Measurements from ENCODE around the gene LMX1B.
A peak's percentile ranks its signal among the peaks of the same experiment; 100 is the strongest.

Gene LMX1B

DNA sequence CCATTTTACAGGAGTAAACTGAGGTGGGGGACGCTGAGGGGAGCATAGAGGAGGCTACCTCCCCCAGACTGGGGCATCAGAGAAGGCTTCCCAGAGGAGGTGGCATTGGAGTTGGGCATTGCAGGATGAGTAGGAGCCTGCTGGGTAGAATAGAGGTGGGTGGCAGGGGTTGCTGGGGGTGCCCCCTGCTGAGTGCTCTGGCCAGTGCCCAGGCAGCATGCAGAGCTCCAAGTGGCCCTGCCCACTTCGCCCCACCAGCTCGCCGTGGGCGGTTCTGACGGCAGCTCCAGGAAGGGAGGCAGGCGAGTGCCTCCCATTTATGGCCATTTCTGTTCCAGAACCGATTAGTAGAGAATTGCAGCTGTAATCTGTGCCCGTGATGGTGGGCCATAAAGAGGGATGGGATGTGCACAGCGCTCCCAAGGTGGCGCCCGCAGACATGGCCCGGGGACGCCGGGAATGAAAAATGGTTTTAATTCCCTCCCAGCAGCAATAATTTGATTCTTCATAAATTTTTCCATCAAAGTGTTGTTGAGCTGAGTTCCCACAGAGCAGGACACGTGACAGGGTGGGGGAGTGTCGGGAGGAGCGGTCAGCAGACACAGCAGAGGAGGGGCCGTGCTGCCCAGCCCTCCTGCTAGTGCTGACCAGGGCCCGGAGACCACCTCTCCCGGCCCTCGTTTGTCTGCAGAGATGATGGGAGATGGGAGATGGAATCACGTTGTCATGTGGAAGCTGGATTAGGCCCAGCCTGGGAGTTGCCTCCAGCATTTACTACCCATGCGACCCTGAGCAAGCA is 75.5 kb downstream of the LMX1B start:
- Histone ChIP-seq H3K56ac (ENCODE audit: low read length) (no peak overlapping the region), H3K4me2 (ENCODE audit: low read length) (no peak overlapping the region), H2BK5ac (ENCODE audit: low read length) (no peak overlapping the region), H3K36me3 (ENCODE audit: control insufficient read depth, insufficient read depth, low read length) (no peaks in the 10 kb centered on the region), H2AK5ac (ENCODE audit: low read length) (no peak overlapping the region), H4K8ac (ENCODE audit: low read depth, low read length) (no peak overlapping the region), H3K18ac (ENCODE audit: low read length) (no peak overlapping the region), H4K5ac (ENCODE audit: low read length) (no peak overlapping the region), H3K27me3 (ENCODE audit: insufficient read depth, low read length, poor library complexity) (peaks cover 15% of the 10 kb centered on the region), H3K4me1 (ENCODE audit: control insufficient read depth, low read depth, low read length) (no peaks in the 10 kb centered on the region), H3K4ac (ENCODE audit: low read depth, low read length) (no peak overlapping the region), H2BK15ac (replicated peaks; ENCODE audit: low read depth) (no peak overlapping the region), H3K79me2 (ENCODE audit: control insufficient read depth, insufficient read depth, low read length) (no peaks in the 10 kb centered on the region), H3K79me1 (ENCODE audit: low read length) (no peaks in the 10 kb centered on the region), H2BK120ac (ENCODE audit: low read depth, low read length) (no peak overlapping the region), H3K9ac (ENCODE audit: low read length) (no peak overlapping the region), H3K27ac (ENCODE audit: low read depth, low read length) (no peak overlapping the region), H3K23ac (ENCODE audit: low read length) (no peak overlapping the region), H3K4me3 (ENCODE audit: low read length) (no peak overlapping the region)
- no peak for DNase-seq
- no CpG with 5 or more reads among the region's 24 CpGs for WGBS (ENCODE audit: extremely low coverage, insufficient coverage, low lambda C conversion rate)

DNA sequence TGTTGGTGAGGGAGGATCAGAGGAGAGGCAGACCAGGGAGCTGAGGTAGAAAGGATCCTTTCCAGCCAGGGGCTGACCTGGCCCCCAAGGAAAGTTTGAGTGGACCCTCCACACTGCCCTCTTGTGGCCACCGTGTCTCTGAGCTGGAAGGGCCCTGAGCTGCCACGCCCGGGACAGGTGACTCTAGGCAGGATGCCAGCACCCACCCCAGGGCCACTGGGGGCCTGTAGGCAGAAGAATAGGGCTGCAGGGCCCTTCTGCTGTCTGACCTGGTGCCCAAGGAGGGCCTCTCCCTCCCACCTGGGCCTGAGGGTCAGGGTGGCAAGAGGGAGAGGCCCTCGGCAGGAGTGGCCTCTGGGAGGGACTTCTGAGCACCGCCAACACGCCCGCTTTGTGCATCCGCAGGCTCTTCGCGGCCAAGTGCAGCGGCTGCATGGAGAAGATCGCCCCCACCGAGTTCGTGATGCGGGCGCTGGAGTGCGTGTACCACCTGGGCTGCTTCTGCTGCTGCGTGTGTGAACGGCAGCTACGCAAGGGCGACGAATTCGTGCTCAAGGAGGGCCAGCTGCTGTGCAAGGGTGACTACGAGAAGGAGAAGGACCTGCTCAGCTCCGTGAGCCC is 76.8 kb downstream of the LMX1B start:
- Histone ChIP-seq H3K9ac (ENCODE audit: low read length) (no peak overlapping the region), H2AK5ac (ENCODE audit: low read length) (no peak overlapping the region), H3K79me1 (ENCODE audit: low read length) (no peaks in the 10 kb centered on the region), H3K4me1 (ENCODE audit: control insufficient read depth, low read depth, low read length) (no peaks in the 10 kb centered on the region), H3K18ac (ENCODE audit: low read length) (no peak overlapping the region), H3K23ac (ENCODE audit: low read length) (no peak overlapping the region), H3K4me3 (ENCODE audit: low read length) (no peak overlapping the region), H3K56ac (ENCODE audit: low read length) (no peak overlapping the region), H2BK120ac (ENCODE audit: low read depth, low read length) (no peak overlapping the region), H2BK5ac (ENCODE audit: low read length) (no peak overlapping the region), H3K27ac (ENCODE audit: low read depth, low read length) (no peak overlapping the region), H3K4ac (ENCODE audit: low read depth, low read length) (no peak overlapping the region), H3K36me3 (ENCODE audit: control insufficient read depth, insufficient read depth, low read length) (no peaks in the 10 kb centered on the region), H3K27me3 (ENCODE audit: insufficient read depth, low read length, poor library complexity) (peaks cover 3% of the 10 kb centered on the region), H4K5ac (ENCODE audit: low read length) (no peak overlapping the region), H3K4me2 (ENCODE audit: low read length) (no peak overlapping the region), H3K79me2 (ENCODE audit: control insufficient read depth, insufficient read depth, low read length) (no peaks in the 10 kb centered on the region), H4K8ac (ENCODE audit: low read depth, low read length) (no peak overlapping the region), H2BK15ac (replicated peaks; ENCODE audit: low read depth) (no peak overlapping the region)
- no CpG with 5 or more reads among the region's 25 CpGs for WGBS (ENCODE audit: extremely low coverage, insufficient coverage, low lambda C conversion rate)
- peak; percentile 66 for DNase-seq

DNA sequence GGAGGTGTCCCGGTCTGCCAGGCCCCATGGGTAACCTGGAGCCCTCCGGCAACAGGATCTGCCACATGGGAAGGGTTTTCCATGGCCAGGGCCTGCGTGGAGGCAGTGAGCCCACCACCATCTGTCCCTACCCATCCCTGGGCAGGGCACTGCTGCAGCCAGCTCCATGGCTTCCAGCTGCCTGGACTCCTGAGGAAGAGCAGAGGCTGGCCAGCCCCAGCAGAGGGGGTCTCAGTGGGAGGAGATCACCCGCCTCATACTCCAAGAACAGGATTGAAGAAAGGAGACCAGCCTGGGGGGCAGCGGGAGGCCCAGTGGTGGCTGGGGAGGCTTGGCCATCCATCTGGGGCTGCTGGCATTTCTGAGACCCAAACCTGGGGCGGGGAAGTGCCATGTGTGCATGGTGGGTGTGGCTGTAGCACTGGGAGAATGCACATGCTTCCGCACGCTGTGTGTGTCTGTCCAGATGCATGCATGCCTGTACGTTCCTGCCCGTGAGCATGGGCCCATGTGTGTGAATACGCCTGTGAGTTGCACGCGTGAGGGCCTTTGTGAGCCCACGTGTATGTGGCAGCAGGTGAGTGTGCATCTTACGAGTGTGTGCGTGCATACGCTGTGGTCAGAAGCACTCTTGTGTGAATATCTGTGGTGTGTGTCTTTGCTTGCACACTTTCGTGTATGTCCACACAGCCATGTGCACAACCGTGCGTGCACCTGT is 78.5 kb downstream of the LMX1B start:
- Histone ChIP-seq H3K9ac (ENCODE audit: low read length) (no peak overlapping the region), H3K27ac (ENCODE audit: low read depth, low read length) (no peak overlapping the region), H4K8ac (ENCODE audit: low read depth, low read length) (no peak overlapping the region), H3K23ac (ENCODE audit: low read length) (no peak overlapping the region), H3K4me3 (ENCODE audit: low read length) (no peak overlapping the region), H3K4ac (ENCODE audit: low read depth, low read length) (no peak overlapping the region), H3K79me1 (ENCODE audit: low read length) (no peaks in the 10 kb centered on the region), H3K4me1 (ENCODE audit: control insufficient read depth, low read depth, low read length) (no peaks in the 10 kb centered on the region), H3K56ac (ENCODE audit: low read length) (no peak overlapping the region), H2BK5ac (ENCODE audit: low read length) (no peak overlapping the region), H3K36me3 (ENCODE audit: control insufficient read depth, insufficient read depth, low read length) (no peaks in the 10 kb centered on the region), H2BK120ac (ENCODE audit: low read depth, low read length) (no peak overlapping the region), H4K5ac (ENCODE audit: low read length) (no peak overlapping the region), H2AK5ac (ENCODE audit: low read length) (no peak overlapping the region), H3K27me3 (ENCODE audit: insufficient read depth, low read length, poor library complexity) (no peaks in the 10 kb centered on the region), H3K18ac (ENCODE audit: low read length) (no peak overlapping the region), H3K4me2 (ENCODE audit: low read length) (no peak overlapping the region), H2BK15ac (replicated peaks; ENCODE audit: low read depth) (no peak overlapping the region), H3K79me2 (ENCODE audit: control insufficient read depth, insufficient read depth, low read length) (no peaks in the 10 kb centered on the region)
- no CpG with 5 or more reads among the region's 20 CpGs for WGBS (ENCODE audit: extremely low coverage, insufficient coverage, low lambda C conversion rate)
- DNase-seq, result no peak

DNA sequence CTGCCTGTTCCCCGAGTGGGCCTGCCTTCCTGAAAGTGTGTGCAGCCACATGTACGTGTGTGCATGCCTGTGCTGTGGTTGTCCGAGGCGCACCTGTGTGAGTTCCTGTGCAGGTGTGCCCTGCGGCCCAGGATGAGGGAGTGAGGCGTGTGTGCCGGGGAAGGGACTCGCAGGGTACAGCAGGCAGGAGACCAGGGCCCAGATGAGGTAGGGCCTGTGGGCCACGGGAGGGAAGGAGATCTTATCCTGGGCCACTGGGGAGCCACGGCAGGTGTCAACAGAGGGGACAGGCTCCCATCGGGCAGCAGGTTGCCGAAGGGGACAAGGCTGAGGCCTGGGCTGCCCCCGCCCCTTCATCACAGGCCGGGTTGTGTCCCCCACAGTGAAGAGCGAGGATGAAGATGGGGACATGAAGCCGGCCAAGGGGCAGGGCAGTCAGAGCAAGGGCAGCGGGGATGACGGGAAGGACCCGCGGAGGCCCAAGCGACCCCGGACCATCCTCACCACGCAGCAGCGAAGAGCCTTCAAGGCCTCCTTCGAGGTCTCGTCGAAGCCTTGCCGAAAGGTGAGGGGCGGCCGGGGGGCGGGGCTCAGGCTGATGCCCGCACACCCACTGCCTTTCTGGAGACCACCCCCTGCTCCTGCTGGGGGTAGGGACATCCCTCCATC is 79.2 kb downstream of the LMX1B start:
- no peak for DNase-seq
- no peak overlapping the region for H3K4me3 ChIP-seq (ENCODE audit: low read length)
- no peak overlapping the region for H2BK5ac ChIP-seq (ENCODE audit: low read length)
- H3K18ac ChIP-seq (ENCODE audit: low read length), result no peak overlapping the region
- no peak overlapping the region for H3K27ac ChIP-seq (ENCODE audit: low read depth, low read length)
- no peak overlapping the region for H2BK15ac ChIP-seq (replicated peaks; ENCODE audit: low read depth)
- no peak overlapping the region for H4K5ac ChIP-seq (ENCODE audit: low read length)
- H3K4me2 ChIP-seq (ENCODE audit: low read length), result no peak overlapping the region
- H3K4ac ChIP-seq (ENCODE audit: low read depth, low read length), result no peak overlapping the region
- H3K79me2 ChIP-seq (ENCODE audit: control insufficient read depth, insufficient read depth, low read length), result no peaks in the 10 kb centered on the region
- no peak overlapping the region for H2AK5ac ChIP-seq (ENCODE audit: low read length)
- no peak overlapping the region for H3K9ac ChIP-seq (ENCODE audit: low read length)
- H3K23ac ChIP-seq (ENCODE audit: low read length), result no peak overlapping the region
- H3K79me1 ChIP-seq (ENCODE audit: low read length), result no peaks in the 10 kb centered on the region
- no peaks in the 10 kb centered on the region for H3K4me1 ChIP-seq (ENCODE audit: control insufficient read depth, low read depth, low read length)
- whole genome bisulfite sequencing (ENCODE audit: extremely low coverage, insufficient coverage, low lambda C conversion rate), result no CpG with 5 or more reads among the region's 32 CpGs
- no peaks in the 10 kb centered on the region for H3K36me3 ChIP-seq (ENCODE audit: control insufficient read depth, insufficient read depth, low read length)
- H4K8ac ChIP-seq (ENCODE audit: low read depth, low read length), result no peak overlapping the region
- no peak overlapping the region for H2BK120ac ChIP-seq (ENCODE audit: low read depth, low read length)
- no peaks in the 10 kb centered on the region for H3K27me3 ChIP-seq (ENCODE audit: insufficient read depth, low read length, poor library complexity)
- no peak overlapping the region for H3K56ac ChIP-seq (ENCODE audit: low read length)

DNA sequence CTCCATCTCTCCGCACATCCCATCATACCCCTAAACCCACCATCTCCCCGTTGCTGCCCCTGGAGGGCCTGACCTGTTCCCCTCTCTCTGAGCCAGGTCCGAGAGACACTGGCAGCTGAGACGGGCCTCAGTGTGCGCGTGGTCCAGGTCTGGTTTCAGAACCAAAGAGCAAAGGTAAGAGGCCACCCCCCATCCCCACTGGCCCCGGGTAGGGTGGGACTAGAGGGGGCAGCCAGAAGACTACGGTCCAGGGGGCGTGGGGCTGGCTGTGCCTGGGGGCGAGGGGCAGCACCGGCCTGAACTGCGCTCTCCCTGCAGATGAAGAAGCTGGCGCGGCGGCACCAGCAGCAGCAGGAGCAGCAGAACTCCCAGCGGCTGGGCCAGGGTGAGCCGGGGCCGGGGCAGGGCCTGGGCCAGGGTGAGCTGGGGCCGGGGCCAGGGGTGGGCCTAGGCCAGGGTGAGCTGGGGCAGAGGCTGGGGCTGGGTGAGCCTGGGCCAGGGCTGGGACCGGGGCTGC is 79.8 kb downstream of the LMX1B start:
- H3K79me1 ChIP-seq (ENCODE audit: low read length), result no peaks in the 10 kb centered on the region
- no peak overlapping the region for H2BK120ac ChIP-seq (ENCODE audit: low read depth, low read length)
- H3K9ac ChIP-seq (ENCODE audit: low read length), result no peak overlapping the region
- H4K8ac ChIP-seq (ENCODE audit: low read depth, low read length), result no peak overlapping the region
- DNase-seq, result no peak
- no peak overlapping the region for H4K5ac ChIP-seq (ENCODE audit: low read length)
- no peaks in the 10 kb centered on the region for H3K27me3 ChIP-seq (ENCODE audit: insufficient read depth, low read length, poor library complexity)
- H2BK15ac ChIP-seq (replicated peaks; ENCODE audit: low read depth), result no peak overlapping the region
- H3K18ac ChIP-seq (ENCODE audit: low read length), result no peak overlapping the region
- no peak overlapping the region for H3K4me3 ChIP-seq (ENCODE audit: low read length)
- no peak overlapping the region for H2AK5ac ChIP-seq (ENCODE audit: low read length)
- H3K4me2 ChIP-seq (ENCODE audit: low read length), result no peak overlapping the region
- no peak overlapping the region for H3K4ac ChIP-seq (ENCODE audit: low read depth, low read length)
- H3K56ac ChIP-seq (ENCODE audit: low read length), result no peak overlapping the region
- H3K27ac ChIP-seq (ENCODE audit: low read depth, low read length), result no peak overlapping the region
- no peak overlapping the region for H3K23ac ChIP-seq (ENCODE audit: low read length)
- H2BK5ac ChIP-seq (ENCODE audit: low read length), result no peak overlapping the region
- no peaks in the 10 kb centered on the region for H3K4me1 ChIP-seq (ENCODE audit: control insufficient read depth, low read depth, low read length)
- no peaks in the 10 kb centered on the region for H3K36me3 ChIP-seq (ENCODE audit: control insufficient read depth, insufficient read depth, low read length)
- no CpG with 5 or more reads among the region's 20 CpGs for WGBS (ENCODE audit: extremely low coverage, insufficient coverage, low lambda C conversion rate)
- H3K79me2 ChIP-seq (ENCODE audit: control insufficient read depth, insufficient read depth, low read length), result no peaks in the 10 kb centered on the region
